NOMO-1 (cell line): ENCODE measurements around the gene SEMA3A.
"Not testable (repeated sequence)": the region's sequence is repeated elsewhere in the genome, so short reads cannot be mapped to it uniquely, and the experiment has no call there.

Experiments
- DNase-seq, 2 experiments: peaks; one replicate each; lab custom pipeline; 2025; ENCODE audit not compliant: unreplicated experiment in 2 of 2; lab: John Stamatoyannopoulos, UW

SEMA3A gene

GRCh38 chr7:84076219-84076618, 118.4 kb downstream of the SEMA3A start:
- DNase-seq = no peak

- DNase-seq = peak; percentile 29 to 74
Measured at GRCh38 chr7:84073186-84073875, 121.3 kb downstream of the SEMA3A start.

GRCh38 chr7:84070770-84071169, 123.8 kb downstream of the SEMA3A start:
- DNase-seq = no peak

GRCh38 chr7:84069999-84070500, 124.5 kb downstream of the SEMA3A start:
- no peak for DNase-seq

GRCh38 chr7:84069033-84069432, 125.6 kb downstream of the SEMA3A start:
- no peak for DNase-seq

DNA sequence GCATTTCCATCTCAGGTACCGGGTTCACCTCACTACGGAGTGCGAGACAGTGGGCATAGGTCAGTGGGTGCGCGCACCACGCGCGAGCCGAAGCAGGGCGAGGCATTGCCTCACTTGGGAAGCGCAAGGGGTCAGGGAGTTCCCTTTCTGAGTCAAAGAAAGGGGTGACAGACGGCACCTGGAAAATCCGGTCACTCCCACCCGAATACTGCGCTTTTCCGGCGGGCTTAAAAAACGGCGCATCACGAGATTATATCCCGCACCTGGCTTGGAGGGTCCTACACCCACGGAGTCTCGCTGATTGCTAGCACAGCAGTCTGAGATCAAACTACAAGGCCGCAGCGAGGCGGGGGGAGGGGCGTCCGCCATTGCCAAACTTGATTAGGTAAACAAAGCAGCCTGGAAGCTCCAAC, 132.1 kb downstream of the SEMA3A start:
- DNase-seq = not testable (repeated sequence)

- DNase-seq = no peak
Measured at GRCh38 chr7:84060760-84061261, 133.8 kb downstream of the SEMA3A start.

DNA sequence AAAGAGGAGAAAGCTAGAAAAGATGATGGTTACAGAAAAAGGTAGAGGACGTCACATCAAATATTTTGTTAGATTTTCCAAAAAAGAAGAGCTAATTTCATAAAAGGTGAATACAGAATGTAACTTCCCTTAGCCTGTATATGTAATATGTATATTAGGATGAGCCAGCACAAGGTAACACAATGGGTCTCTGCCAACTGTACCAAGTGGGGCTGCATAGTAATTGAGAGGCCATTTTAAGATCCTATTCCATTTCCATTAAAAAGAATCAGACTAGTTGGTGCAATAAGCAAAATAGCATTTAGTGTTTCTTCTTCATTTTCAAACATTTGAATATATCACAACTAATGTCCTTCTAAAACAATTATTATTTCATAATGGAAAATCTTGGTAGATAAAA, 134.6 kb downstream of the SEMA3A start:
- DNase-seq = no peak

- no peak for DNase-seq
Measured at GRCh38 chr7:84058311-84059076, 136.1 kb downstream of the SEMA3A start.

- no peak for DNase-seq
Measured at GRCh38 chr7:84057576-84057975, 137.0 kb downstream of the SEMA3A start.

GRCh38 chr7:84055904-84056605, 138.5 kb downstream of the SEMA3A start:
- no peak for DNase-seq

GRCh38 chr7:84055199-84055598, 139.4 kb downstream of the SEMA3A start:
- not testable (repeated sequence) for DNase-seq

DNA sequence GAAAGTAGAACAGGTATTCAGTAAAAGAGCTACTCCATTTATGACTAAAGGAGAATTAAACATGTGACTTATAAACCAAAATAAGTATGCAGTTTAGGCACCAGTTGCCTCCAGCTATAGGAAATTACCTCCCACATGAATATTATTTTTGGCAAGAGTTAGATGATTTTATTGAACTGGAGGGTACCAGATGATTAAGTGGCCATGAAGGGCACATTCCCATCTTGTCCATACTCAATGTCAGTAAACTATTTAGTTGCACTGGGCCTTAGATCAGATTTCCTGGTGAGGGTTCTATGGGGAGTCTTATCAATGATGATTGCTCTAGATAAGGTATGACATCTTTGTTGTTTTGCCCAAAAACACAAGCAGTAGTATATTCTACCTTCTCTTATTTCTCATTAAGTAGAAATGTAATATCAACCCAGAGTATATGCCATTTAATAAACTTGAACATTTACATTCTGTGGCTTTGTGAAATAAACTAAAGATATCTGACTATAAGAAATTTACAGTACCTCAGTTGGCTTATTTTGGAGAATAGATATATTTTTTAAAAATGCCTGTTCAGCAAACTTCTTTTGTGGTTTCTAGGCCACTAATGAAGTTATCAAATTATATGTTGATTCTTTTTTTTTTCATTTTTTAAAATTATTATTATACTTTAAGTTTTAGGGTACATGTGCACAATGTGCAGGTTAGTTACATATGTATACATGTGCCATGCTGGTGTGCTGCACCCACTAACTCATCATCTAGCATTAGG, 145.3 kb downstream of the SEMA3A start:
- no peak for DNase-seq

- no peak for DNase-seq
Measured at GRCh38 chr7:84047085-84047484, 147.5 kb downstream of the SEMA3A start.

GRCh38 chr7:84044834-84045233, 149.8 kb downstream of the SEMA3A start:
- no peak for DNase-seq

DNA sequence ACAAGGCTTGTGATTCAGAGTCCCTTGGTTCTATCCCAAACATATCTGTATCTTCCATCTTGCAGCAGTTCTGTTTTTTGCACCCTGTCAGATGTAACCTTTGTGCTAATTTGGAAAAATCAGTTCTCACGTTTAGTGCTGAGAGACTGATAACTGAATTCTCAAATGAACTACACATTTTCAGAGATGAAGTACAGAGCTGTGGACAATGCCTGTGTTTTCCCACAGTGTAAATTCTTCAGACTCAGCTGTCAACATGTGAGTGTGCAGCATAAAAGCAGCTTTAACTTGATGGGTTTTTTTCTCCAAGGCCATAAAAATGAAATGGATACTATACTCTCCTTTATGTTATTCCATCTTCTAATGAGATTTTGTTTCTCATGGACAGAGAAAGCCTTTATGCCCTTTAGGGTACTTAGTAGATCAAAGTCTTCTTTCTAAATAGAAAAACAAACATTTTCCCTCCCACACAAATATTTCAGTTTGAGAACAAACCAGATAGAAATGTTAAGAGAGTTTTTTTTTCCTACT, 150.9 kb downstream of the SEMA3A start:
- no peak for DNase-seq

- no peak for DNase-seq
Measured at GRCh38 chr7:84042110-84042539, 152.5 kb downstream of the SEMA3A start.

DNA sequence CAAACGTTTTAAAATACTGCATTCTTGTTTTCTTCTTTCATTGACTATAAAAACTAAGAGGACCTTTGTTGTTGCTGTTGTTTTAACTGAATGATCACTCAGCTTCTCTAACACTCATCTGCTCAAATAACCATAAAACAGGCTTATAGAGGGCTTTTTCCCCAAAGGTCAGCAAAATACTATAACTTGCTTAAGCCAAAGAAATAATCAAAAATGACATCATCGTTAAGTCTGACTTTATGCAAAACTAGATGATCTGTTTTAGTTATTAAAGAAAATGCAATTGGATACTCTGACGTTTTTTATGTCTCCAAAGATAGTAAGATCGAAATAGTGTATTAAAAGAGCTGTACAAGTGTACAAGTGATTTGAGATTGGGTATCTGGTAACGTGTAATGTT, 152.9 kb downstream of the SEMA3A start:
- no peak for DNase-seq

DNA sequence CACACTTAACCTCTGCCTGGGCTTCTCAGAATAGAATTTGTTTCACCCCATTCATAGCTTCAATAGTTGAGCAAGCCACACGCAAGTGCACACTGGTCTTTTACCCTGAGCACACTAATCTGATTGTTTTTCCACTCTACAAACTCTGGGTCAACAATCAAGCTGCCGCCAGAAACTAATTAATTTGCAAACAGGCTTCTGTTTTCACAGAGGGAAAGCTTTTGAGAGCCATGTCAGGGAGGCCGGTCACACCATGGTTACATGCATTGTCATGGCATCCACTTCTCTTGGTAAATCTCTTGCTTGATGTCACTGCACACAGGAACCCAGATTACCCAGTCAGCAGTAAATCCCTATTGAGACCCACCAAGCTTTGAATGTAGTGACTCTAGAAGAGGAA, 154.2 kb downstream of the SEMA3A start:
- no peak for DNase-seq

DNA sequence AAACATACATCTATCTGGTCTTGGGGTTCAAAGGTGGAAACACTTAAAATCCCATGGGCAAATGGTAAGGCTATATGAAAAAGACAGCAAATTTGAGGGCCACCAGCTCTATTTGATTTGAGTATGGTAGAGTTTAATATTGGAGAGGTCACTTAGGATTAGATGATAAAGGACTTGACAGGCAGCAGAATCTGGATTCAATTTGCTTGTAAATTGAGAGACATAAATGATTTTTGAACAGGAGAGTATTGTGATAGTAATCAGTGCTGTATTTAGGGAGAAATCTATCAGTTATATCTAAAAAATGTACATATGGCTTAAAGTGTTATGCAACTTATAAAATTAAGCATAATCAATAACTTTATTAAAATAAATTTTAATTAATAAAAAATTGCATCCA, 155.2 kb downstream of the SEMA3A start:
- DNase-seq = no peak
